ENCODE measurements around the gene SEC22B.
"Not testable (repeated sequence)": the region's sequence is repeated elsewhere in the genome, so short reads cannot be mapped to it uniquely, and the experiment has no call there.

Gene SEC22B

DNA sequence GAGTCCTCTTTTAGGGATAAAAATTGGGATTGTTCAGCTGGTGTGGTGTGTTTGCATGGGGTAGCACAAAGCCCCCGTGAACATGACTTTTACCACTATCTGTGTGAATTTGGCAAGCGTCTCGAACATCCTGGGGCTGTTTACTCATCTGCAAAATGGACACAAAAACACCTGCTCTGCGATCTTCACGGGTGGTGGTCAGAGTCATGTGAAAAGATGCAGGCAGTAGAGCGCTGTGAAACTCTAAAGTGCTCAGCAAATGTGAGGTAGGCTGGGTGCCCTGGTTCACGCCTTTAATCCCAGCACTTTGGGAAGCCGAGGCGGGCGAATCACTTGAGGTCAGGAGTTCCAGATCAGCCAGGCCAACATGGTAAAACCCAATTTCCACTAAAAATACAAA is 67.1 kb downstream of the SEC22B start:
- not testable (repeated sequence) for H3K4me3 ChIP-seq (ENCODE audit: low read depth, low read length); DNase-seq (ENCODE audit: low read depth)

DNA sequence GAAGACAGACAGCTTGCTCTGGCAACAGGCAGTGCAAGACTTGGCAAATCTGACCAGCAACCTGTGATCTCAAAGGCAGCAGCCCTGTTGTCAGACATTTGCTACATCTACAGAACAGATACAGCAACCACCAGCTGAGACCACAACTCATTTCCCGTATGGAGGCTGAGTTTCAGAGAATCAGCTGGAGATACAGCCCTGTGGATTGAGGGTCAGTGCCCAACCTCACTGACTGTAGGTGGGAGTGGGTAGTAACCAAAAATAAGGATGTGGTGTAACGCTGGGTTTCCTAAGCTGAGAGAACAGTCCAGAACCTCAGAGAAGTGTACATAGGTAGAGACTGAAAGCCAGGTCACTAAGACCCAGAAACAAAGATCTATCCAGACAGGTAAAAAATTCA is 71.0 kb downstream of the SEC22B start:
- not testable (repeated sequence) for DNase-seq (ENCODE audit: low read depth)

DNA sequence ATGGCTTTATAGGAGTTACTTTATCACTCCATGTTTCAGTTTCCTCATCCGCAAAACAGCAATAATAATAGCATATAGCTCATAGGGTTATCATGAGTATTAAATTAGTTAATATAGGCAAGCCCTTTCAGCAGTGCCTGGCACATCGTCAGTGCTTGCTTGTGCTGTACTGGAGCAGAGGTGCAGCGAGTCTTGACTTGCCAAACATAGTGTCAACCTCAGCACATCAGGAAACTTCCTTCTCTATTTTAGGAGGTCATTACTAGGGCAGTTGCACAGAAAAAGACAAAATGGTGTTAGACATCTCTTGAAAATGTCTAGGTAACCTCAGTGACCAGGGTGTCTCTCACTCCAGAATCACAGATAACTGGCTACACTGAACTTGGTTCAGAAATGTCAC is 72.6 kb downstream of the SEC22B start:
- not testable (repeated sequence) for H3K4me3 ChIP-seq (ENCODE audit: low read depth, low read length); DNase-seq (ENCODE audit: low read depth)

More for the DNA sequence above, 71.0 kb downstream of the SEC22B start:
- not testable (repeated sequence) for H3K4me3 ChIP-seq (ENCODE audit: low read depth, low read length)

DNA sequence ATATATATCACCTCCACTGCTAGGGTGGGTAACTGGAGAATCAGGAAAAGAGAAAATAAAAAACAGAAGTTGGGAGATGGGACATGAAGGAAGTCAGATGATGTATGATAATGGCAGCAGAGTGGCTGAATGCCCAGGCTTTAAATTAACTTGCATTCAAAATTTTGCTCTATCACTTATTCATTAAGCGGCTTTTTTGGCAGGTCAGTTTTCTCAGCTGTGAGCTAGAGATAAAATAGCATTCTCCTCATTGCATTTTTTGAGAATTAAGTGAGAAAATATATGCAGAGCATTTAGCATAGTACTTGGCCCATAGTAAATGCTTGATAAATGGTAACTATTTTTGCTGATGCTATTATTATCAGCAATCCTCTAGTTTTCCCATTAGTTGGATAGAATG is 74.7 kb downstream of the SEC22B start:
- H3K4me3 ChIP-seq (ENCODE audit: low read depth, low read length); DNase-seq (ENCODE audit: low read depth): not testable (repeated sequence)

Measured in LNCaP clone FGC (cell line).